Gastroesophageal sphincter (tissue), 4 donors: ENCODE measurements around the gene CCDC177. TPM values are rescaled to one million over a fixed set of nuclear protein-coding genes. Genes with fewer than 3 reads are reported as not detected.

Experiments
- ATAC-seq: fragments of 150-250 bp; one replicate; pipeline ENCODE4 v1.9.1; 2016; ENCODE audit warnings: mild to moderate bottlenecking, moderate library complexity
- H3K27ac ChIP-seq, 4 donors: fragments of 200-600 bp; sonication (generic) in 3 of 4; 1 replicate in 3 of 4; 2 replicates in 1 of 4; pipeline ENCODE4 v1.5.1; 2016 to 2019
- H3K27me3 ChIP-seq: fragments of 200-600 bp; sonication (generic); one replicate; pipeline ENCODE4 v1.5.1; 2019
- H3K36me3 ChIP-seq, 2 donors: fragments of 200-600 bp; sonication (generic); one replicate each; pipeline ENCODE4 v1.5.1; 2019; ENCODE audit warnings: control low read depth in 1 of 2
- H3K4me1 ChIP-seq, 3 donors: fragments of 200-600 bp; sonication (generic); 1 replicate in 2 of 3; 2 replicates in 1 of 3; pipeline ENCODE4 v1.5.1; 2016 to 2019; ENCODE audit warnings: control low read depth in 2 of 3
- H3K4me3 ChIP-seq, 2 donors: fragments of 200-600 bp; sonication (generic); one replicate each; pipeline ENCODE4 v1.5.1; 2019; ENCODE audit warnings: mild to moderate bottlenecking in 1 of 2, moderate library complexity in 1 of 2
- H3K9me3 ChIP-seq, 3 donors: fragments of 200-600 bp; sonication (generic); one replicate each; pipeline ENCODE4 v1.5.1; 2017 to 2019; ENCODE audit warnings: control low read depth in 2 of 3
- EP300 ChIP-seq: sonication (generic); formaldehyde crosslinking; IDR thresholded peaks from one replicate; pipeline ENCODE4 v1.6.1; 2017; ENCODE audit warnings: antibody characterized with exemption, mild to moderate bottlenecking
- POLR2A ChIP-seq, 2 donors: fragments of 450-650 bp; IDR thresholded peaks; one replicate each; pipeline ENCODE4 v1.6.1; 2017; ENCODE audit warnings: antibody characterized with exemption in 2 of 2, mild to moderate bottlenecking in 2 of 2, moderate library complexity in 1 of 2
- POLR2AphosphoS5 ChIP-seq: sonication (generic); formaldehyde crosslinking; IDR thresholded peaks from one replicate; pipeline ENCODE4 v1.6.1; 2017; ENCODE audit warnings: antibody characterized with exemption
- WGBS, 2 donors: methylation state at CpG; one replicate each; pipeline ENCODE4 v1.1.5; 2018; ENCODE audit warnings: low coverage in 1 of 2; 5-methylcytosine and 5-hydroxymethylcytosine counted together
- total RNA-seq, 4 donors: library from RNA; depleted of rRNA; stranded (reverse); fragments of >200 nt; gene quantifications; one replicate each; pipeline ENCODE4 v1.1.0, GENCODE V29; 2016
- TF ChIP-seq, protein P1 (sequence below), 4 experiments: fragments of 200-600 bp in 2 of 4; fragments of 450-650 bp in 2 of 4; sonication (generic) in 1 of 4; IDR thresholded peaks; one replicate each; pipeline ENCODE4 v1.5.1; 2017 to 2019; ENCODE audit warnings: antibody characterized with exemption in 4 of 4, mild to moderate bottlenecking in 2 of 4, moderate library complexity in 2 of 4

Gene CCDC177
- total RNA-seq, 4 donors from 2014 or later: not detected

DNA sequence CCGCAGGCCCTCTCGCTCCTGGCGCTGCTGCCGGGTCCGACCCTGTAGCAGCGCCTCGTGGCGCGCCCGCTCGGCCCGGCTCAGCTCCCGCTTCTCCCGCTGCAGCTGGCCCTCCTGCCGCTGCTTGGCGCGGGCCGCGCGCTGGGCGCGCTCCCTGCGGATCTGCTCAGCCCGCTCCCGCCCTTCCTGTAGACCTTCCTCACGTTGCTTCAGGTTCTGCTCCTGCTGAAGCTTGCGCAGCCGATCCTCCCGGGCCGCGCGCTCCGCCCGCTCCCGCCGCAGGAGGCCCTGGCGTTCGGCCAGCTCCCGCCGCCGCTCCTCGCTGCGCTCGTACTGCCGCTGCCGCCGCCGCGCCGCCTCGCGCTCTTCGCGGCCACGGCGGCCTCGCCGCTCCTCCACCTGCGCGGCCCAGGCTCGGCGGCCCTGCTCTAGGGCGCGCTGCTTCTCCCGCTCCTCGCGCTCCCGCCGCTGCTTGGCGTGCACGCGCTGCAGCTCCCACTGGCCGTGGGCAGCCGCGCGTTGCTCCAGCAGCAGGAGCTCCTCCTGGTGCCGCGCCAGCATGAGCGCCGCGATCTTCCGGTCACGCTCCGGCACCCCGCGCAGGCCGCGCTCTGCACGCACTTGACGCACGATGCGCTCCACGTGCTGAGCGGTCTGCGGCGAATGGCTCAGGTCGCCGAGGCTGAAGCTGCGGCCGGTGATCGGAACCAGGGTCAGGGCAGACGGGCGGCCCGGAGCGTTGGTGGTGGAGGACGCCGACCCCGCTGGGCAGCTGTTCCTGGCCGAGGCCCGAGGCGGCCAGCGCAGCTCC is 2.4 kb downstream of the CCDC177 start:
- ATAC-seq: peak; percentile 37
- Histone ChIP-seq H3K36me3 (no peaks in the 10 kb centered on the region), H3K27ac (no peak overlapping the region), H3K27me3 (peaks cover 100% of the 10 kb centered on the region), H3K4me1 (peaks cover 0 to 41% (median 26%) of the 10 kb centered on the region in 3 donors), H3K9me3 (no peaks in the 10 kb centered on the region), H3K4me3 (peak overlapping the region; percentile 3 to 54)
- 40% methylated on average over 3 of the region's 112 CpGs; no CpG with 5 or more reads in 1 of the 2 donors for WGBS, 2 donors
- TF ChIP-seq POLR2AphosphoS5: no peak
- TF ChIP-seq, protein P1, sequence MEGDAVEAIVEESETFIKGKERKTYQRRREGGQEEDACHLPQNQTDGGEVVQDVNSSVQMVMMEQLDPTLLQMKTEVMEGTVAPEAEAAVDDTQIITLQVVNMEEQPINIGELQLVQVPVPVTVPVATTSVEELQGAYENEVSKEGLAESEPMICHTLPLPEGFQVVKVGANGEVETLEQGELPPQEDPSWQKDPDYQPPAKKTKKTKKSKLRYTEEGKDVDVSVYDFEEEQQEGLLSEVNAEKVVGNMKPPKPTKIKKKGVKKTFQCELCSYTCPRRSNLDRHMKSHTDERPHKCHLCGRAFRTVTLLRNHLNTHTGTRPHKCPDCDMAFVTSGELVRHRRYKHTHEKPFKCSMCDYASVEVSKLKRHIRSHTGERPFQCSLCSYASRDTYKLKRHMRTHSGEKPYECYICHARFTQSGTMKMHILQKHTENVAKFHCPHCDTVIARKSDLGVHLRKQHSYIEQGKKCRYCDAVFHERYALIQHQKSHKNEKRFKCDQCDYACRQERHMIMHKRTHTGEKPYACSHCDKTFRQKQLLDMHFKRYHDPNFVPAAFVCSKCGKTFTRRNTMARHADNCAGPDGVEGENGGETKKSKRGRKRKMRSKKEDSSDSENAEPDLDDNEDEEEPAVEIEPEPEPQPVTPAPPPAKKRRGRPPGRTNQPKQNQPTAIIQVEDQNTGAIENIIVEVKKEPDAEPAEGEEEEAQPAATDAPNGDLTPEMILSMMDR (IDR thresholded peaks at IDR 0.05): no peak
- TF ChIP-seq EP300: no peak
- TF ChIP-seq POLR2A (IDR thresholded peaks at IDR 0.05): no peak

DNA sequence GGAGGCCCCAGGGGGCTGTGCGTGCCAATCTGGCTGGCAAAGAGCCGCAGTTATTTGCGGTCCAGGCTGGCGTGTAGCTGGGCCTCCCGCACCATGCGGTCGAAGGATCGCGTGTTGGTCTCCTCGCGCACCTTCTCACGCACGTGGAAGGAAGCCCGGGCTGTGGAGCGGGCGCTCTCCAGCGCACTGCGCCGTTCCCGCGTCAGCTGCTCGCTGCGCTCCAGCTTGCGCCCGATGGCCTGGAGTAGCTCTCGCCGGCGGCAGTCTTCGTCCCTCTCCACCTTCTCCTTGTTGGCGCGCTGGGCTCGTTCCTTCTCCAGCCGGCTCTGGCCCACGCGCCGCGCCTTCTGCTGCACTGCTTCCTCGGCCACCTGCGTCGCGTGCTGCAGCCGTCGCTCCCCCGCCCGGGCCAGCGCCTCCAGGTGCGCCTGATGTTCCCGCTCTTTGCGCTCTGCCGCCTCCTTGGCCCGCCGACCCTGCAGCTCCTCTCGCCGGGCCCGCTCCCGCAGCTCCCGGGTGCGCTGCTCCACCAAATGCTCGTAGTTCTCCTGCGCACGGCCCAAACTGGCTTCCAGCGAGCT is 3.1 kb downstream of the CCDC177 start:
- no peak for TF ChIP-seq POLR2A (IDR thresholded peaks at IDR 0.05)
- TF ChIP-seq, protein P1 (IDR thresholded peaks at IDR 0.05): no peak
- no peak for TF ChIP-seq POLR2AphosphoS5
- no peak for TF ChIP-seq EP300
- H3K4me3 ChIP-seq: peak overlapping the region; percentile 3 to 54
- H3K9me3 ChIP-seq: no peaks in the 10 kb centered on the region
- peaks cover 100% of the 10 kb centered on the region for H3K27me3 ChIP-seq
- H3K36me3 ChIP-seq: no peaks in the 10 kb centered on the region
- no peak overlapping the region for H3K27ac ChIP-seq
- whole genome bisulfite sequencing, 2 donors: 57% methylated on average over 1 of the region's 62 CpGs; no CpG with 5 or more reads in 1 of the 2 donors
- H3K4me1 ChIP-seq: peaks cover 0 to 41% (median 26%) of the 10 kb centered on the region in 3 donors
- ATAC-seq: no peak

DNA sequence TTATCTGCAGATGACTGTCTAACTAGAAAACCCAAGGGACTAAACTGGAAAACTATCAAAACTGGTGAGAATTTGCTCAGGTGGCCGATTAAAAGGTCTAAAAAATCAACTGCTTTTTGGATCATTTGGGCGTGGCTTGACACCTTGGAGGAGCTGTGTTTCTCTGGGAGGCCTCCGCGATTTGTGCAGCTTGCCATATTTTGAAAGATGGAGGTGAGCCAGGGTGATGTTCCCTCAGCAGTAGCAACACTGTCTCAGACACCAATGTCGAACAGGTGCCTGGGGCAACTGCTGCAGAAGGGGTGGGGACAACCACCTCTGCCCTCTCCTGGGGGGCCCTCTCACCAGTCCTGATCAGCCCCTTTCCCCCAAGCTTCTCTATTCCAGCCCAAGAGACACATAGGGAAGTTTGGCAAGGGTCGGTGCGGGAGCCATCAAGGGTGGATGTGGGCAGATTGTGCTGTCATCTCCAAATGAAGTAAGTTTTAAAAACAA is 3.8 kb downstream of the CCDC177 start:
- Histone ChIP-seq H3K4me3 (no peak overlapping the region), H3K27ac (no peak overlapping the region), H3K27me3 (peaks cover 100% of the 10 kb centered on the region), H3K9me3 (no peaks in the 10 kb centered on the region), H3K36me3 (no peaks in the 10 kb centered on the region), H3K4me1 (peaks cover 0 to 41% (median 26%) of the 10 kb centered on the region in 3 donors)
- no peak for ATAC-seq
- TF ChIP-seq POLR2A (IDR thresholded peaks at IDR 0.05): no peak
- TF ChIP-seq EP300: no peak
- no peak for TF ChIP-seq POLR2AphosphoS5
- TF ChIP-seq, protein P1 (IDR thresholded peaks at IDR 0.05): no peak
- WGBS, 2 donors: 84% methylated on average over 5 of the region's 7 CpGs; no CpG with 5 or more reads in 1 of the 2 donors

DNA sequence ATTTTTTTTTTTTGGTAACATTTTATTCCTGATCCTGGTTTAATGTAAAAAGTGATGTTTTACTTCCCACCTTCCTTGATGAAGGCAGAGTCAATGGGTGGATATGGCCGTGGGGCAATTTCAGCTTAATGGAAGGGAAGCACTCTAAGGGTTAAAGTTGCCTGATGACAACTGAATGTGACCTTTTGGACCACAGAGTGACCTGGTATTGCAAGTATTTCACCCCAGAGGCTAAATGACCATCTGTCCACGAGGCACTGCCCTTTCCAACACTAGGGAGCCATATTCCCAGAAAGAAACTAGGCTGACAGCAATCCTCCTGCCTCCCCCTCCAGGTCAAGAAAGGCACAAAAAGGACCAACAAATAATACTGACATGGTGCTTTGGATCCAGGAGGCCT is 4.8 kb downstream of the CCDC177 start:
- Histone ChIP-seq H3K4me3 (no peak overlapping the region), H3K27me3 (peaks cover 100% of the 10 kb centered on the region), H3K4me1 (peaks cover 0 to 38% (median 26%) of the 10 kb centered on the region in 3 donors), H3K9me3 (no peaks in the 10 kb centered on the region), H3K27ac (no peak overlapping the region), H3K36me3 (no peaks in the 10 kb centered on the region)
- TF ChIP-seq, protein P1 (IDR thresholded peaks at IDR 0.05): no peak
- TF ChIP-seq POLR2AphosphoS5 (no peak), EP300 (no peak), POLR2A (IDR thresholded peaks at IDR 0.05) (no peak)
- WGBS, 2 donors: 100% methylated on average over 1 of the region's 2 CpGs
- no peak for ATAC-seq
